Dermis blood vessel endothelial cell (primary cell): ENCODE results near the gene OSBPL5. TPM values are rescaled to one million over a fixed set of nuclear protein-coding genes. Genes with fewer than 3 reads are reported as not detected.
A peak's percentile ranks its signal among the peaks of the same experiment; 100 is the strongest.
"Not testable (repeated sequence)": the region's sequence is repeated elsewhere in the genome, so short reads cannot be mapped to it uniquely, and the experiment has no call there.

Source experiments
- DNase-seq: peaks from one replicate; pipeline ENCODE4 v3.0.0; 2010
- total RNA-seq: library from RNA; depleted of rRNA; stranded (reverse); fragments of >200 nt; gene quantifications from 2 replicates; pipeline ENCODE4 v1.2.3, GENCODE V29; 2014

Gene OSBPL5
- total RNA-seq, 1 donor from 2014 or later = 74.9 TPM

- no peak for DNase-seq
Measured at GRCh38 chr11:3080733-3081385, 84.3 kb downstream of the OSBPL5 start.

GRCh38 chr11:3080104-3080503 lies 85.0 kb downstream of the OSBPL5 start:
- no peak for DNase-seq

- no peak for DNase-seq
Measured at GRCh38 chr11:3077846-3078440, 87.2 kb downstream of the OSBPL5 start.

- no peak for DNase-seq
Measured at GRCh38 chr11:3077189-3077836, 87.8 kb downstream of the OSBPL5 start.

- peak; percentile 77 for DNase-seq
Measured at GRCh38 chr11:3074912-3075589, 90.1 kb downstream of the OSBPL5 start.

GRCh38 chr11:3073029-3073435 lies 92.1 kb downstream of the OSBPL5 start:
- peak; percentile 95 for DNase-seq

- DNase-seq = no peak
Measured at GRCh38 chr11:3069425-3069824, 95.7 kb downstream of the OSBPL5 start.

- not testable (repeated sequence) for DNase-seq
Measured at GRCh38 chr11:3066308-3066707, 98.8 kb downstream of the OSBPL5 start.

- DNase-seq = not testable (repeated sequence)
Measured at GRCh38 chr11:3064709-3065108, 100.4 kb downstream of the OSBPL5 start.

GRCh38 chr11:3063876-3064275 lies 101.2 kb downstream of the OSBPL5 start:
- DNase-seq = not testable (repeated sequence)

GRCh38 chr11:3063432-3063831 lies 101.7 kb downstream of the OSBPL5 start:
- DNase-seq = not testable (repeated sequence)

GRCh38 chr11:3060436-3061025 lies 104.6 kb downstream of the OSBPL5 start:
- no peak for DNase-seq

- DNase-seq = peak; percentile 73
Measured at GRCh38 chr11:3058753-3059664, 106.1 kb downstream of the OSBPL5 start.

- peak; percentile 89 for DNase-seq
Measured at GRCh38 chr11:3057069-3057963, 107.8 kb downstream of the OSBPL5 start, which contains the start of gene CARS1. TSS of gene CARS1 (minus strand) at chr11:3057423. CDS start at chr11:3057367, 56 bp downstream.

GRCh38 chr11:3056296-3057068 lies 108.6 kb downstream of the OSBPL5 start:
- DNase-seq = peak; percentile 31

GRCh38 chr11:3055891-3056290 lies 109.2 kb downstream of the OSBPL5 start:
- DNase-seq = no peak

- no peak for DNase-seq
Measured at GRCh38 chr11:3052567-3052966, 112.5 kb downstream of the OSBPL5 start.

GRCh38 chr11:3052109-3052479 lies 113.0 kb downstream of the OSBPL5 start:
- DNase-seq = peak; percentile 32

GRCh38 chr11:3051196-3052108 lies 113.7 kb downstream of the OSBPL5 start:
- no peak for DNase-seq
